NCI-H146 treated with DMSO at 0.1 percent for 48 hours (cell line): ENCODE data around the gene SPDYC.

ENCODE experiments used
- DNase-seq: peaks from one replicate; lab custom pipeline; 2025; ENCODE audit not compliant: unreplicated experiment; lab: John Stamatoyannopoulos, UW

Gene SPDYC, protein sequence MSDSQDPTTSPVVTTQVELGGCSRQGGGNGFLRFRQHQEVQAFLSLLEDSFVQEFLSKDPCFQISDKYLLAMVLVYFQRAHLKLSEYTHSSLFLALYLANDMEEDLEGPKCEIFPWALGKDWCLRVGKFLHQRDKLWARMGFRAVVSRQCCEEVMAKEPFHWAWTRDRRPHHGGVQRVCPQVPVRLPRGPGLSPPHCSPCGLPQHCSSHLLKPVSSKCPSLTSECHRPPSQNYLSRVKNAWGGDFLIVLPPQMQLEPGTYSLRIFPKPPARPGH

DNA sequence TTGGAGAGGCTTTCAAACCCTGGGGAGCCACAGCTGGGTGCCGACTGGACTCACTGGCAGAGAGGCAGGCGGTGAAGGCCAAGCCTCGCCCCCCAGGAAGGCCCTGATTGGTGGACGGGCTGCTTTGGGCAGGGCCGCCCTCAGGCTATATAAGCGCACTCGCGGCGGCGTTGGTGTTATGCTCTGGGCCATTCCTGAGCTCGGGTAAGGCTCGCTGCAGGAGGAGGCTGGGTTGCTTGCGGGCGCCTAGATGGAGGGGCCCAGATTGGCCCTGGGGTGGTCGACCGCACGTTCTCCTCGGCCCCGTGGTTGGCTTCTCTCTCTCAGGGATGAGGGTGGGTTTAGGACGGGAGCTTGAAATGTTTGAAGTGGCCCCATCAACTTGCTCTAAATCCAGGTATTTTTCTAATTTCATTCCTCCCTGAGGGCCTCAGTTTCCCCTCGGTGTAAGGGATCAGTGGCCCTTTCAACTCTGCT is at the start of gene SPDYC:
SPDYC (plus strand) TSS at position 176 of the 477 bp plus-strand sequence. CDS start 1,125 bp downstream, outside the sequence.
- DNase-seq = no peak

DNA sequence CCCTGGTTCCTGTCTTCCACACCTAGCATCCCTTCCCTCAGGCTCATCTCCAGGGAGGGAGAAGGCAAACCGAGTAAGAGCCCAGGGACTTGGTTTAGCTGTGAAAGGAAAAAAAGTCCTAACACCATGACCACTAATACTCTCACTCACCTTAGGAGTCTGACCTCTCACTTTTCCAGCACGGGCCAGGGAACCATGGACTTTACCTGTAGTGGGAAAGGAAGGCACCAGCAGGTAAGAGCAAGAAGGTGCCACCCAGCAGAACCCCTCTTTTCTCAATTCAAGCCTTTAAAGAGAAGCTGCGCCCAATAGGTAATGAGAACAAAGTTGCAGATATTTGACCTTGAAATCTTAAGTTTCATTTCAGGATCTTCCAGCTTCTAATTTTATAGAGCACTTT is 49.2 kb upstream of the SPDYC start:
- no peak for DNase-seq

DNA sequence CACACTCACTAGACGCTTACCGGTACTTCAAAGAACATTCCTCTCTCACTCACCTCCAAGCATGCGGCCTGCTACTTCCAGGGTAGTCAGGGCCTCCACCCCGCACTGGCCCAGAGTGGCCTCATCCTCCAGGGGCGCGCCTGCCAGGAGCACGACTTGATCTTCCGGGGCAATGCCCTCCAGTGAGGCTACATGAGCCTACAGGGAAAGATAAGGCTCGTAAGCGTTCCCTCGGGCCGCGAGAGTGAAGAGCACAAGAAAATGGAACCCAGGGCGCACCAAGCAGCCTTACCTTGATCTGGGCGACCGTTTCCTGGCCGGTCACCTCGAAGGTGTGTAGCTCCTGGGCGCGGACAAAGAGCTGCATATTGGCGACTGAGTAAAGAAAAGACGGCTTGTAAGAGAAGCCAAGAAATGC is 48.6 kb upstream of the SPDYC start:
- no peak for DNase-seq

DNA sequence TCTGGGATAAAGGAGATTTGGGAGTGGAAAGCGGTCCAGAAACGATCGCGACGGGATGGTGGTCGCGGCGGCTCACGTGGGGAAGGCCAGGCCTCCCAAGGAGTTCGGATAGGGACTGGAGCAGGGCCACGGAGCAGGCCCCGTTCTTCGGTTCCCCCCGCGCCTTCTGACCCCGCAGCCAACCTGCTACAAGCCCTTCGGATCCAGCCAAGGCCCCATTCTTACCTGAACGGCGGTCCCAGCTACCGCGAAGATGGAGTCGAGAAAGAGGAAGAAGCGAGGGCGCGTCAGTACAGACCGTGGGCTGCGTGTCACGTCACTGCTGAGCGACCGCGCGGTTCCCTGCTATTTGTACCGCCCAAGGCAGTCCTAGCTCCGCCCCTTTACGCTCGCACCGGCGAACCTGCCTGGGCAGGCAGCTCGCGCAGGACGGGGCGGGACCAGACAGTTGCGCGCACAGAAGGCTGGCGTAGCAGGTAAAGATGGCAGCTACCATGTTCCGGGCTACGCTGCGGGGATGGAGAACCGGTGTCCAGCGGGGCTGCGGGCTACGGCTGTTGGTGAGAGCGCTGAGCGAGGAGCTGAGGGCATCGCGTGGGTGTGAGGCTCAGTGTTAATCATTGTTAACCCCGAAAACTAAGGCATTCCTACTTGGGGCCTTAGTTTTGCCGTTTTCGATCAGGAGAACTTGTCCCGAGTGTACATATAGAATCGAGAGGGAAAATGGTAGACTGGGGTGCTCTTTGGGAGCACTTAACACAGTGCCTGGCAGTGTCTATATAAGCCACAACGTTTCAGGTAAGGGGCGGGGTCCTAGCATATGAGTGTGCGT is 48.0 kb upstream of the SPDYC start, which contains the start of the genes FAU and MRPL49:
FAU (minus strand) TSS at position 270 of the 832 bp plus-strand sequence. CDS start 321 bp downstream, outside the sequence.
MRPL49 (plus strand) TSS at position 457 of the 832 bp plus-strand sequence; CDS start at position 483, 26 bp downstream.
- DNase-seq = peak; percentile 96

DNA sequence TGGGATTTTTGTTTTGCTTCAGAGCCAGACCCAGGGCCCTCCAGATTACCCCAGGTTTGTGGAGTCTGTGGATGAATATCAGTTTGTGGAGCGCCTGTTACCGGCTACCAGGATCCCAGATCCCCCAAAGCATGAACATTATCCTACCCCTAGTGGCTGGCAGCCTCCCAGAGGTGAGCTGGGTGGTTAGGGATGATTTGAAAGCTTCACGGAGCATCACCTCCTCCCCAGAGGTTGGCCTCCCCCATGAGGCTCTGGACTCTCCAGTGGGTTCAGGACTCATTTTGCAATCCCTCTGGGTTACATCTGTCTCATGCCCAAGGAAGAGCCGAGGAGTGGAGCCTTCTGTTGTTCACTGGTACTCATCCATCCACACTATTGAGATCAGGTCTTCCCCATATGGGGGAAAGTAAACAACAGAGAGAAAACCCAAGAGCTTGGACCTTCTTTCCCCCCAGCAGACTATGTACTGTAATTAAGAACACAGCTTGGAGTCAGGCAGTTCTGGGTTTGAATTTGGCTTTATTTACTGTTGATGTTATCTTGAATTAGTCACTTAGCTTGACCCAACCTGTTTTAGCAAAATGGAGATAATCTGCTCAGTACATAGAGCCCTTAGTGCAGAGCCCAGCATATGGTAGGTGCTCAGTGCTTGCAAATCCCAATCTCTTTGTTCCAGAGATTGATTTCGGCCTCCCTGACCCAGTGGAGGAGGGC is 45.4 kb upstream of the SPDYC start:
- DNase-seq = no peak

DNA sequence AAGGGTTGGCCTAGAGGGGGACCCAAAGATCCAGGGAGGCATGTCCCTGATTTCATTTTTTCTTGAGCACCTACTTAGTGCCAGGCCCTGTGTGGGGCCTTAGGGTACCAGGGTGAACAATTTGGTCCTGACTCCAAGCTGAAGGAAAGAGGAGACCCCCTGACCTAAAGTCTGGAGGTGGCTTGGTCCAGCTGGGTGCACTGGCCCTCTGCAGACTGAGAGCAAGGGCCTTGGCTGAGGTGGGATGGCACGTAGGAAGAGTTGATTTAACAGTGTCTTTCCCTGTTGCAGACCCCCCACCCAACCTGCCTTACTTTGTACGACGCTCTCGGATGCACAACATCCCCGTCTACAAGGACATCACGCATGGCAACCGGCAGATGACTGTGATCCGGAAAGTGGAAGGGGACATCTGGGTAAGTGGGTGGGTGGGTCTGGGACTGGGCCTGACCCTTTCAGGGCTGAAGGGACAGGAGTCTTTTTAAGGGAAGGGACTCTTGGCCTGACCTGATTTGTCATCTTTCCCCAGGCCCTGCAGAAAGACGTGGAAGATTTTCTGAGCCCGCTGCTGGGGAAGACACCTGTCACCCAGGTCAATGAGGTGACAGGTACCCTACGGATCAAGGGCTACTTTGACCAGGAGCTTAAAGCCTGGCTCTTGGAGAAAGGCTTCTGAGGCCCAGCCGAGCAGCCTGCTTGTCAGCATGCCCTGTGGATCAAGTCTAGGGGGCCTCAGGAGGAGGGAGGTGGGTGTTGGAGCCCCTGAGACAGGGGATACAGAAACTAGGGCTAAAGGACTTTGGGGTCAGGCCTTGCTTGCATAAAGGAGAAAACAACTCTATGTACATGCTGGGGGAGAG is 44.6 kb upstream of the SPDYC start:
- no peak for DNase-seq

DNA sequence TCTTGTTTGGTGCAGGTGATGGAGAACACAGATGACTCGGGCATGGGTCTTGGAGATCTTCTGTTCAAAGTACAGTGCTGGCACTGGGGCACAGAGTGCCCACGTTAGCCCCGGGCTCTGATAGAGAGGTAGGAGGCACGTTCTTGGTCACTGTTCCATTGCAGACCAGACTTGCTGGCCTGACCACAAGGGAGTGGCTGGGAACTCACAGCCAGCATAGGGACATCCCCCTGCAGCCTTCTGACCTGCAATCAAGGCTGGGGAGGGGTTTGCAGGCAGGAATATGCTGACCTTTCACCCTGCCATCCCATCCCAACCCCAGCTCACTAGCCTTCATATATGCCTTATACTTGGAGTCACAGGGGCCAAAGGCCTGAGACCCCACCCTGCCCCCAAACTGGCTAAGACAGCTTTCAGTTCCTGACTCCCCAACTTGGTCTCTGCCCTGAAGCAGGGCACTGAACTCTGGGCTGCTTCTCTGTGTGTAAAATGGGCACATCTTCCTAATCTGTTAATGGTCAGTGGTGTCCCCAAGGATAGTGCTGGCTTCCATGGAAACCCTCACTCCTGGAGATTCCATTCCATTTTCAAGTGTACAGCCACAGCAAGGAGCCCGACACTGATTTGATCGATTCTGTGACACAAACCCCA is 43.3 kb upstream of the SPDYC start:
- no peak for DNase-seq

DNA sequence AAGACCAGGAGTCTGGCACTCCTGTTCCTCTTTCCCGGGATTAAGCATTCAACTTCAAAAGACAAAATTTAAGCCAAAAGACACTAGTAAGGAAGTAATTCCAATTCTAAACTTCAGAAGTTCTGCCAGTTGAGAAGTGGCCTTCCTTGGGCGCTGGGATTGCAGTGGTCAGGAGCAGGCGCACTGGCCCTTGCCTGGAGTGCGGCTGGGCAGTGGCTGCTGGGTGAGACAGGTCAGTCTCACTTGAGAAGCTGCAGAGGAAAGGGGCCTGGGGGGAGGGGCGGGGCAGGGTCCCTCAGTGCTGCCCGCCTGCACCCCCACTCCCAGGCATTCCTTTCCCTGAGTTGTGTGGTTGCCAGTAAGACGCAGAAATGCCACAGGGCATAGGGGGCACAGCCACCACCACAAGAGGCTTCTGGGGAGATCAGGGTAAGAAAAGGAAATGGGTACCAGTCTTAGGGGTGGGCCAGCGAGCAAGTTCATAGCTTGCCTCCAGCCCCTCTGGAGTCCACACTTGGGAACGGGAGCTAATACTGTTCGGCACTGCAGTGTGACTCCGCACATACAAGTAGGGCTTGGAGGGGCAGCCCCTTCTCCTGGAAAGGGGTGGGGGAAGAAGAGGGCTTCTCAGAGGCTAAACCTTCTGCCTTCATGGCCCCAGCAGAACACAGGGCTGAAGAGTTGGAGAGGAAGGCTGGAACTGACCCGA is 42.4 kb upstream of the SPDYC start:
- no peak for DNase-seq

DNA sequence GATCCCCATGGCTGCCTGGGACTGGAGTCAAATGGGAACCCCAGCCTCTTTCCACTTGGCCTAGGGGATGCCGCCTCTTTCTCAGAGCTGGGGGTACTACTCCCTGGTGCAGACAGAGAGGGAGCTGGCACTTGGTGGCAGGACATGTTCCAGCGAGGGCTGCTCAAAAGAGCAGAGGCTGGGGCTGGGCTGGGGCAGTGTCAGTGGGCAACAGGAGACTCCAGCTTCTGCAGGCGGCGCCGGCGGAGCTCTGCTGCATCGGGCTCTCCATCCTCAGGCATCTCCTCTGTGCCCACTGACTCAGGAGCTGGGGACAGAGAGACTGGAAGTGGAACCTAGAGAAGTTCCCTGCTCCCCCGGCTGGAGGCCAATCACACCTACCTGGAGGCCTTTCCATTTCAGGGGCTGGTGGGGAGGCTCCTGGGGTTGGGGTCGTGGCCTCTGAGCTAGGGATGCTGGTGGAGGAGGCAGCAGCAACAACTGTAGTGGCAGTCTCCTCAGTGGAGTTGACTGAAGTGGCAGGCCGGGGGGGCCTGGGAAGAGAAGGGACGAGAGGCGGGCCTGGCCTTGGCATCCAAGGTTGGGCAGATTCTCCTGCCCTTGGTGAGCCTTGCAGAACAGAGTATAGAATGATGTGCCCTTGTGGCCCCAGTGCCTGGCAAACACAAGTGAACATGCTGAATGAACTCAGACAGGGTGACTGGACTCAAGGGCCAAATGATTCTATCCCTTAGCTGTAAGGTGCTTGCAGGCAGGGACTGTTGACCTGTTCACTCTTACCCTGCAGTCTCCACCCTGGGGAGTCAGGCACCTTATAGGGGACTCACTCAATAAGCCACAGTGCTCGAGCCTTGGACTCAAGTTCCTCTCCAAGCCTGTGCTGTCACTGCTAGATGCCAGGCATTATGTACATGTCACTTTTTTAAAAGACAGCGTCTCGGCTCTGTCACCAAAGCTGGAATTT is 41.6 kb upstream of the SPDYC start:
- no peak for DNase-seq

DNA sequence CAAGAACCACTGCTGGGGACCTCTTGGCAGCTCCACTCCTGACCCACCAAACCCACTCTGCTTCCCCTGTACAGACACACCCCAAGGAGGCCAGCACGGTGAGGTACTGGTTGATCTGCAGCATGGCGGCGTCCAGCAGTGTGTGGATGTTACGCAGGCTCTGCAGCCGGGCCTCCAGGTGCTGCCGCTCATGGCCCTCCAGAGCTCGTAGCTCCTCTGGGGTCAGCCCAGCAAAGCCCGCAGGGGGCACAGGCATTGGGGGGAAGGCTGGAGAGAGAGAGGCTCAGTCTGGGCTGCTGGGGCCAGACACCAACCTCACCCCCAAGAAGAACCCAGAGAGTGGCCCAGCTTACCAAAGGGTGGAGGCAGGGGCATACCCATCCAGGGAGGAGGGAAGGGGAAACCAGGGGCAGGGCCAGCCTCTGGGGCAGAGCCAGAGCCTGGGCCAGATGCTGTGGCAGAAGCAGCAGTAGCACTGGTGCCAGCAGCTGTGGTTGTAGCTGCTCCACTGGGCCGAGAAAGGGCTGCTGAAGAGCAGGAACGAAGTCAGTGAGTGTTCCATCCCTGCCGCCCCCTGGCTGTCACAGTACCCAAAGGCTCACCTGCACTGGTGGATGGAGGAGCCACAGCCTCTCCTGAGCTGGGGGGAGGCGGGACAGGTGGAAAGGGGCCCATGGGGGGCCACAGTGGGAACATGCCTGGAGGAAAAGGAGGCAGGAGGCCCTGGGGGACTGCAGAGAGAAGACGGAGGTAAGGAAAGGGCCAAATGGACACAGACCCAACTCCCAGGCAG is 40.2 kb upstream of the SPDYC start:
- no peak for DNase-seq

DNA sequence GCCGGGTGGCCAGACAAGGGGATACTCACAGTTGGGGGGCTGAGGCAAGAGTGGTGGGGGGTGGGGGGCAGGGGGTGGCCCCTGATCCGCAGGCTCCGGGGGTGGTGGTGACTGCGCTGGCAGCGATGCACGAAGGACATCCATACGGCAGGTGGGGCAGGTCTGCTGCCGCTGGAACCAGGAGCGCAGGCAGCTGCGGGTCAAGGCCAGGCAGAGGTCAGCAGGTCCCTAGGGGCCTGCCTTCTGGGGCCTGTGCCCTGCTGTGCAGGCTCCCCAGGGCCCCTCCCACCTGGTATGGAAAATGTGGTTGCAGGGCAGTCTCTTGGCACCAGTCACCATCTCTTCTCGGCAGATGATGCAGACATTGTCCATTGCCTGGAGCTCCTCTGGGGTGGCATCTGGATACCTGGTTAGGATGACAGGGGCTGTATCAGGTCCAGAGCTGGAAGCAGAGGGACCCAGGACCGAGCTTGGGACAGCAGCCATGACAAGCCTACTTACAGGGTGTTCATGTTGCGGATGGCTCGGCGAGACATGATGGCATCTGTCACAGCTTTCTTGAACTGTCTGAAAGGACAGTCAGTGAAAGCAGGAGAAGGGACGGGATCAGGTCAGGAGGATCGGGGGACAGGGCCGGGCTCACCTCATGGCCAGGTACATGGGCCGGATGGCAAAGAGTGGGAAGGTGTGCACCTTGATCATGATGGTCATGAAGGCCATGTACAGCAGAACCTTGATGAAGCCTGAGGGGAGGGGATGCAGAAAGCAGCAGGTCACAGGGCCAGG is 39.2 kb upstream of the SPDYC start:
- DNase-seq = no peak

DNA sequence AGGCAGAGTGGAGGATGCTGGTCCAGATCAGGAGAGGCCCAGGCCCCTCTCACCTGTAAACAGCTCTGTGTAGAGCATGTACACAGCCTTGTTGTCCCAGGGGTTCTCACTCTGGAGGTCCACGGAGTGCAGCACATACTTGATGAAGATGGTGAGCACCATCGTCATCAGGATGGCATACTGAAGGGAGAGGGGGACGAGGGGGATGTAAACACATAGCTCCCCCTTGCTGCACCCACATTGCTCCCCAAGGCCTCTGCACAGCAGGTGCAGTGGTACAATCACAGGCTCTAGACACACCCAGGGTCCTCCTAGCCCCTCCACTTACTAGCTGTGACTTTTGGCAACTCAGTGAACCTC is 38.6 kb upstream of the SPDYC start:
- DNase-seq = no peak

DNA sequence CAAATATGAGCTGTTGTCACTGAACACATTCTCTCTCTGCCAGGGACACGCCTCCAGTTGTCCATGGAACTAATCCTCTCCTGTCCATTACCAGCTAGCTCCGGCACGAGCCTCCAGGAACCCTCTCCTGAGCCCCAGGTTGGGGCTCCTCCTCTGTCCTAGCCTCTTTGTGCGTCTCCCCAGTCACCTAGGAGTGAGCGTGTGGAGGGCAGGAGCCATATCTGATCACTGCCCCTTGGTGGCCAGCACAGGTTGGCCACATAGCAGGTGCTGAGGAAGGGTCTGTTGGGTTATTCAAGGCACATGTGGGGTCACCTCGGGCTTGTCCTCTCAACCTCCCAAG is 38.2 kb upstream of the SPDYC start:
- no peak for DNase-seq

DNA sequence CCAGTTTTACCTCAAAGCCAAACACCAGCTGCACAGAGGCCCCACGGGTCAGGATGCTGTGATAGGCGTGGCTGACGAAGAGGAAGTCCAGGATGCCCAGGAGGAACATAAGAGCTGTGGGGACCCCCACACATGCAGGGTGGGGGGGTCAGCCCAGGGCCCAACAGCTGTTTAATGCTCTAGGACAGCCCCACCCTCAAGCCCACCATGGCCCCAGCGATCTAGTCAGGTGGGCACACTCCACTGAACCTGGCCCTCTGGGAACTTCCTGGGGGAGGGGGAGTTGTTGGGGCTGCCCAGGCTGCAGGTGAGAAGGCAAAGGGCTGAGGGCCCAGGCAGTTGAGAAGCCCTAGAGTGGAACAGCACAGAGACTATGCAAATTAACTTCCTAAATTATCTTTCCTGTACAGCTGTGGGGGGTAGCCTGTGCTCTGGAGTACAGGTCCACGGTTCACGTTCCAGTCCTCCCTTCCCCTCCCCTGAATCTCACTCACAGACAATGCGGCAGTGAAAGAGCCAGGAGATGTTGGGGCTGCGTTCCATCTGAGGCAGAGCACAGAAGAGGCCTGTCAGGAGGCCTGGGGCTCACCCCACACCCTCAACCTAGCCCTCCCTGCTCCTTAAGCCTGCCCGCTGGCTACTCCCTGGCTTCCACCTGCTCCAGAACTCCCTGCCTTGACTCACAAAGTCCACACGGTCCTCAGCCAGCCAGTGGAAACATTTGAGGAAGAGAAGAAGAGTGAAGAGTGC is 37.6 kb upstream of the SPDYC start:
- no peak for DNase-seq

DNA sequence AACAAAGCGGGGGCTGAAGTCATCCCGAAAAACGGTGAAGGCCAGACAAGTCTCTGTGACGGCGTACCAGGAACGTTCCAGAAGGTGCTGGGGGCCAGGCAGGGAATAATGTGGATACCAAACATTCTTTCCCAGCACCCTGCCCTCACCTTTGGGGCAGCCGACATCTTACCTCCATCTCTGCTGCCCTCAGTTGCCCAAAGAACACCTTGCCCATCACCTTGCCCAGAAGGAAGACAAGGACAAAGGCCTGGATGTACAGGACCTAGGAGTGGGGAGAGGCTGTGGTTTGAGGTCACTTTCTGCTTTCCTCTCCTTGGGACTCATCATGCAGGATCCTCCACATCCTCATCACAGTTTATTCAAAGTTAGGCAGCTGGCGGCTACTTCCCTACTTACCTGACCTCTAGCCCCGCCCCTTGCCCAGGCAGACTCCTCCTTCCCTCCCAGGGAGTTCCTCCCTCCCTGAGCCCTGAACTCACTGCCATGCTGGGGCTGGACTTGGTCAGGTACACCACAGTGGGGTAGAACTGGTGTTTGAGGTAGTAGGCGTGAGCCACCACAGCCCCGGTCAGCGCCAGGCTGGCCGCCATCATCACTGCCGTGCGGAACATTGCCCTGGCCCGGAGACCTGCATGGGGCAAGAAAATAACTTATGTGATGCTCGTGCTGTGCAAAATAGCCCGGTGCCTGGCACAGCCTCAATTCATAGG is 36.9 kb upstream of the SPDYC start:
- no peak for DNase-seq
